ENCODE data around the gene PPM1L.

The PPM1L gene

GRCh38 chr3:161035711-161036110, 279.7 kb downstream of the PPM1L start:
- no peak for DNase-seq (ENCODE audit: low read depth in 2 of 2)

GRCh38 chr3:161038725-161039124, 282.7 kb downstream of the PPM1L start:
- DNase-seq (ENCODE audit: low read depth in 2 of 2), result no peak

GRCh38 chr3:161042023-161042501, 286.0 kb downstream of the PPM1L start:
- no peak for DNase-seq (ENCODE audit: low read depth in 2 of 2)

GRCh38 chr3:161043336-161044035, 287.5 kb downstream of the PPM1L start:
- DNase-seq (ENCODE audit: low read depth in 2 of 2), result no peak

- DNase-seq (ENCODE audit: low read depth in 2 of 2), result no peak
Measured at GRCh38 chr3:161049683-161050248, 293.7 kb downstream of the PPM1L start.

GRCh38 chr3:161050935-161051334, 294.9 kb downstream of the PPM1L start:
- no peak for DNase-seq (ENCODE audit: low read depth in 2 of 2)

- DNase-seq (ENCODE audit: low read depth in 2 of 2), result no peak
Measured at GRCh38 chr3:161051856-161052255, 295.8 kb downstream of the PPM1L start.

- no peak for DNase-seq (ENCODE audit: low read depth in 2 of 2)
Measured at GRCh38 chr3:161054860-161055604, 299.0 kb downstream of the PPM1L start.

GRCh38 chr3:161064413-161064812, 308.4 kb downstream of the PPM1L start:
- no peak for DNase-seq (ENCODE audit: low read depth in 2 of 2)

GRCh38 chr3:161066930-161067329, 310.9 kb downstream of the PPM1L start:
- no peak for DNase-seq (ENCODE audit: low read depth in 2 of 2)

GRCh38 chr3:161067335-161067734, 311.3 kb downstream of the PPM1L start:
- DNase-seq (ENCODE audit: low read depth in 2 of 2), result no peak

GRCh38 chr3:161069511-161070251, 313.6 kb downstream of the PPM1L start:
- DNase-seq (ENCODE audit: low read depth in 2 of 2), result no peak

- no peak for DNase-seq (ENCODE audit: low read depth in 2 of 2)
Measured at GRCh38 chr3:161070252-161070930, 314.4 kb downstream of the PPM1L start.

- DNase-seq (ENCODE audit: low read depth in 2 of 2), result no peak
Measured at GRCh38 chr3:161070980-161071663, 315.1 kb downstream of the PPM1L start.

- DNase-seq (ENCODE audit: low read depth in 2 of 2), result no peak
Measured at GRCh38 chr3:161072211-161072621, 316.2 kb downstream of the PPM1L start.

- DNase-seq (ENCODE audit: low read depth in 2 of 2), result no peak
Measured at GRCh38 chr3:161072751-161073150, 316.7 kb downstream of the PPM1L start.

- no peak for DNase-seq (ENCODE audit: low read depth in 2 of 2)
Measured at GRCh38 chr3:161073181-161073580, 317.1 kb downstream of the PPM1L start.

GRCh38 chr3:161081633-161082032, 325.6 kb downstream of the PPM1L start:
- DNase-seq (ENCODE audit: low read depth in 2 of 2), result no peak

- DNase-seq (ENCODE audit: low read depth in 2 of 2), result no peak
Measured at GRCh38 chr3:161082063-161082462, 326.0 kb downstream of the PPM1L start.

GRCh38 chr3:161083131-161083530, 327.1 kb downstream of the PPM1L start:
- DNase-seq (ENCODE audit: low read depth in 2 of 2), result no peak

- DNase-seq (ENCODE audit: low read depth in 2 of 2), result no peak
Measured at GRCh38 chr3:161084277-161084676, 328.2 kb downstream of the PPM1L start.

All from activated CD8-positive, alpha-beta memory T cell treated with anti-CD3 and anti-CD28 coated beads for 4 hours (primary cell).